Mucosa of descending colon (tissue), 3 donors: Measurements from ENCODE around the gene ZCCHC3. TPM values are rescaled to one million over a fixed set of nuclear protein-coding genes. Genes with fewer than 3 reads are reported as not detected.
"Not testable (repeated sequence)": the region's sequence is repeated elsewhere in the genome, so short reads cannot be mapped to it uniquely, and the experiment has no call there.

Source experiments
- ATAC-seq: fragments of 200-7000 bp; cut with Tn5 transposase; one replicate; pipeline ENCODE4 v1.9.1; 2020; ENCODE audit warnings: mild to moderate bottlenecking, moderate library complexity
- DNase-seq, 3 donors: peaks; one replicate each; pipeline ENCODE4 v3.0.0-alpha.2; 2020
- H3K36me3 ChIP-seq: fragments of 200-600 bp; one replicate; pipeline ENCODE4 v1.8.0; 2021; ENCODE audit warnings: low read depth, mild to moderate bottlenecking
- H3K4me1 ChIP-seq: fragments of 200-600 bp; one replicate; pipeline ENCODE4 v1.8.0; 2021; ENCODE audit warnings: low read depth, mild to moderate bottlenecking
- H3K4me3 ChIP-seq: fragments of 200-600 bp; one replicate; pipeline ENCODE4 v1.8.0; 2021; ENCODE audit warnings: mild to moderate bottlenecking
- H3K9me3 ChIP-seq: fragments of 200-600 bp; one replicate; pipeline ENCODE4 v1.8.0; 2021; ENCODE audit warnings: mild to moderate bottlenecking
- intact Hi-C, 2 donors: fragments of 100-400 bp; cut with DNase I in 1 of 2; cut with micrococcal nuclease in 1 of 2; formaldehyde crosslinking; loops; one replicate each; pipeline versions ENCODE4 v1.11.0 to v1.11.1; 2022; cut with DNase I, micrococcal nuclease
- long read RNA-seq, 2 donors: library from polyadenylated mRNA; unstranded; transcript quantifications; one replicate each; pipeline ENCODE4 v2.0.0, GENCODE V29; 2019 to 2021
- total RNA-seq, 3 donors: library from RNA; stranded (reverse); fragmentation: NEBNext Ultra II Directional in 2 of 3; extraction: Animal tissue kit (Norgen Biotek cat#: 25700) in 2 of 3; gene quantifications; one replicate each; pipeline versions ENCODE4 v1.2.1 to v1.2.4, GENCODE V29; 2021 to 2023
- TF ChIP-seq, protein P1 (sequence below): fragments of 200-600 bp; IDR thresholded peaks from one replicate; pipeline ENCODE4 v1.8.0; 2022; ENCODE audit warnings: antibody characterized with exemption, mild to moderate bottlenecking
- donor health status: DM: no; HTN: no; CAD: no; lungs with moderate emphysema.
- donor health status: DM: no; HTN: no; CAD: no.
- donor health status: DM: no; HTN: yes; CAD: no.

ZCCHC3 gene
- total RNA-seq = 10 to 100 TPM; 12.0 to 18.7 (median 12.6) TPM
- long read RNA-seq, donor 1, transcript ZCCHC3-201 (1 exons, 3,354 nt) = major isoform, 63 of 63 reads
- long read RNA-seq, donor 1, partial matches to known transcripts = 0 of 63 reads
- long read RNA-seq, donor 1, other reads (novel, unspliced or antisense) = 0 of 63 reads
- long read RNA-seq, donor 2, partial matches to known transcripts = 0 of 1 reads
- long read RNA-seq, donor 2, other reads (novel, unspliced or antisense) = 0 of 1 reads

GRCh38 chr20:297098-297924, at the start of gene ZCCHC3:
Gene ZCCHC3 (plus strand): TSS chr20:297570. CDS start chr20:297587, 17 bp downstream.
- TF ChIP-seq, protein P1, sequence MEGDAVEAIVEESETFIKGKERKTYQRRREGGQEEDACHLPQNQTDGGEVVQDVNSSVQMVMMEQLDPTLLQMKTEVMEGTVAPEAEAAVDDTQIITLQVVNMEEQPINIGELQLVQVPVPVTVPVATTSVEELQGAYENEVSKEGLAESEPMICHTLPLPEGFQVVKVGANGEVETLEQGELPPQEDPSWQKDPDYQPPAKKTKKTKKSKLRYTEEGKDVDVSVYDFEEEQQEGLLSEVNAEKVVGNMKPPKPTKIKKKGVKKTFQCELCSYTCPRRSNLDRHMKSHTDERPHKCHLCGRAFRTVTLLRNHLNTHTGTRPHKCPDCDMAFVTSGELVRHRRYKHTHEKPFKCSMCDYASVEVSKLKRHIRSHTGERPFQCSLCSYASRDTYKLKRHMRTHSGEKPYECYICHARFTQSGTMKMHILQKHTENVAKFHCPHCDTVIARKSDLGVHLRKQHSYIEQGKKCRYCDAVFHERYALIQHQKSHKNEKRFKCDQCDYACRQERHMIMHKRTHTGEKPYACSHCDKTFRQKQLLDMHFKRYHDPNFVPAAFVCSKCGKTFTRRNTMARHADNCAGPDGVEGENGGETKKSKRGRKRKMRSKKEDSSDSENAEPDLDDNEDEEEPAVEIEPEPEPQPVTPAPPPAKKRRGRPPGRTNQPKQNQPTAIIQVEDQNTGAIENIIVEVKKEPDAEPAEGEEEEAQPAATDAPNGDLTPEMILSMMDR = no peak
- Histone ChIP-seq H3K9me3 (no peaks in the 10 kb centered on the region), H3K4me3 (peak within 1 kb of the TSS; percentile 90), H3K4me1 (peaks cover 17% of the 10 kb centered on the region), H3K36me3 (no peaks in the 10 kb centered on the region)
- DNase-seq (peak; percentile 85 to 89 (median 88)), ATAC-seq (peak; percentile 84)
- intact Hi-C loops = no loop called here

- intact Hi-C loops = no loop called here
- DNase-seq (no peak), ATAC-seq (no peak)
- TF ChIP-seq, protein P1 = no peak
- H3K4me1 ChIP-seq = no peaks in the 10 kb centered on the region
- H3K4me3 ChIP-seq = no peak overlapping the region
- H3K9me3 ChIP-seq = no peaks in the 10 kb centered on the region
- no peaks in the 10 kb centered on the region for H3K36me3 ChIP-seq
Observed at GRCh38 chr20:251354-251753, 46.0 kb upstream of the ZCCHC3 start.

GRCh38 chr20:252801-253200, 44.6 kb upstream of the ZCCHC3 start:
- intact Hi-C loops = no loop called here

GRCh38 chr20:253447-253846, 43.9 kb upstream of the ZCCHC3 start:
- H3K4me1 ChIP-seq, H3K36me3 ChIP-seq, H3K4me3 ChIP-seq, ATAC-seq, DNase-seq, intact Hi-C loops, H3K9me3 ChIP-seq: not testable (repeated sequence)

More at GRCh38 chr20:252801-253200, 44.6 kb upstream of the ZCCHC3 start:
- DNase-seq (no peak), ATAC-seq (no peak)
- H3K9me3 ChIP-seq = no peaks in the 10 kb centered on the region
- H3K4me1 ChIP-seq = no peaks in the 10 kb centered on the region
- TF ChIP-seq, protein P1 = no peak
- no peak overlapping the region for H3K4me3 ChIP-seq
- H3K36me3 ChIP-seq = no peaks in the 10 kb centered on the region

DNA sequence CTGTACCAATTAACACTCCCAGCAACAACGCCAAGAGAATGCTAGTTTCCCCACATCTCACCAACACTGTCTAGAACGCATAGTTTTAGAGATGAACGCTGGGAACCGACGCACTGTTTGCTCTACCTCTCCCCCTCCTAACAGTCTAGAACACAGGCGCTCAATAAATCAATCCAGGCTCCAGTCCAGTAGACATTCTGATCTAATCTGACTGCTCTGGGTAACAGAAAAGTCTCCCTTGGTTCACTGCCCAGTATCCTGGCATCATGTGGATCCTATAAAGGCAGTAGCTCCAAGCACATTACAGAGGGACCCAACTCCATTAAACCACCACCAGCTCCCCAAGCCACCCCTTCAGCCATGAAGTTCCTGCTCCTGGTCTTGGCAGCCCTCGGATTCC, 40.0 kb upstream of the ZCCHC3 start, which contains the start of gene DEFB132:
TSS of gene DEFB132 (plus strand) at position 306 of the 400 bp plus-strand sequence. CDS start at position 361, 55 bp downstream.
- no peaks in the 10 kb centered on the region for H3K4me1 ChIP-seq
- H3K36me3 ChIP-seq = no peaks in the 10 kb centered on the region
- intact Hi-C loops = no loop called here
- no peaks in the 10 kb centered on the region for H3K9me3 ChIP-seq
- no peak within 1 kb of the TSS for H3K4me3 ChIP-seq
- DNase-seq (no peak), ATAC-seq (no peak)
- TF ChIP-seq, protein P1 = no peak

- no peak overlapping the region for H3K4me3 ChIP-seq
- ATAC-seq = no peak
- TF ChIP-seq, protein P1 = no peak
- intact Hi-C loops = no loop called here
- H3K36me3 ChIP-seq = no peaks in the 10 kb centered on the region
- H3K9me3 ChIP-seq = no peaks in the 10 kb centered on the region
- DNase-seq = no peak
- no peaks in the 10 kb centered on the region for H3K4me1 ChIP-seq
Observed at GRCh38 chr20:258269-258858, 39.0 kb upstream of the ZCCHC3 start.
